Right lobe of liver (tissue), 4 donors: ENCODE results near the gene SMOC1.

Experiments used
- CTCF ChIP-seq, 4 donors: fragments of 200-600 bp in 3 of 4; fragments of 450-650 bp in 1 of 4; IDR thresholded peaks; one replicate each; pipeline versions ENCODE4 v1.5.1 to v1.8.0; 2016 to 2022; ENCODE audit warnings: antibody characterized with exemption in 4 of 4, mild to moderate bottlenecking in 2 of 4
- POLR2A ChIP-seq: fragments of 450-650 bp; IDR thresholded peaks from one replicate; pipeline ENCODE4 v1.6.1; 2017; ENCODE audit warnings: antibody characterized with exemption, mild to moderate bottlenecking
- donor health status: DM: no; HTN: no; CAD: no.
- donor health status: DM: no; HTN: no; CAD: no.
- donor health status: DM: no; HTN: yes; CAD: no.

- TF ChIP-seq CTCF (IDR thresholded peaks at IDR 0.05) (no peak), POLR2A (no peak)
These were observed 129.4 kb downstream of the SMOC1 start for GRCh38 chr14:70008284-70009262.
